ENCODE measurements around the gene SCGB1C1.

SCGB1C1 gene

GRCh38 chr11:201966-202365, 9.1 kb downstream of the SCGB1C1 start:
- TF ChIP-seq ZNF274 (IDR thresholded peaks at IDR 0.05; ENCODE audit: low read depth, low read length), result no peak
- H3K4me3 ChIP-seq (ENCODE audit: low read length), result no peak overlapping the region

- no peak overlapping the region for H3K4me3 ChIP-seq (ENCODE audit: low read length)
- TF ChIP-seq ZNF274 (IDR thresholded peaks at IDR 0.05; ENCODE audit: low read depth, low read length), result no peak
Measured at GRCh38 chr11:202490-202889, 9.6 kb downstream of the SCGB1C1 start.

GRCh38 chr11:203056-203944, 10.4 kb downstream of the SCGB1C1 start:
- TF ChIP-seq ZNF274 (IDR thresholded peaks at IDR 0.05; ENCODE audit: low read depth, low read length), result no peak
- H3K4me3 ChIP-seq (ENCODE audit: low read length), result no peak overlapping the region

GRCh38 chr11:203945-204586, 11.2 kb downstream of the SCGB1C1 start:
- TF ChIP-seq ZNF274 (IDR thresholded peaks at IDR 0.05; ENCODE audit: low read depth, low read length), result no peak
- no peak overlapping the region for H3K4me3 ChIP-seq (ENCODE audit: low read length)

DNA sequence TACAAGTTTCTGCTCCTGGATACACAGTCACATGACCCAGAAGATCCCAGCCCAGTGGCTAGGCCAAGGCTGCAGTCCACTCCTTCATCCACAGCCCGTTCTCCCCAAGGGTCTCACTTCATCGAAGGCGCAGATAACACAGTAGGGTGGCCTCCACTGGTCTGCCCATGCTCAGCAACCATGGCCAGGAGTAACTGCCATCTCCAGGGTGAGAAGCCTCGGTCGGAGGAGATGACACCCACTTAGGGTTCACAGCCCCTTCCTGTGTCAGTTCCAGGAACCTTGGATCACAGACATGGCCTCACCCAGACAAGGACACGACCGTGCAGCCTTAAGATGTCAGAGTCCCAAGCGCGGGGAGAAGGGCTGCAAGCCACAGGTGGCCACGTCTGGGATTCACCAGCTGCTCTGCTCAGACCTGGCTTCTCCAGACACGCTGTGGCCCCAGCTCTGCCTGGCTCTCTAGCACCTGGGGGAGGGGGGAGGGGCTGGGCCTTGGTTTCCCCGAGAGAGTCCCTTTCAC, 11.8 kb downstream of the SCGB1C1 start:
- no peak overlapping the region for H3K4me3 ChIP-seq (ENCODE audit: low read length)
- TF ChIP-seq ZNF274 (IDR thresholded peaks at IDR 0.05; ENCODE audit: low read depth, low read length), result no peak

DNA sequence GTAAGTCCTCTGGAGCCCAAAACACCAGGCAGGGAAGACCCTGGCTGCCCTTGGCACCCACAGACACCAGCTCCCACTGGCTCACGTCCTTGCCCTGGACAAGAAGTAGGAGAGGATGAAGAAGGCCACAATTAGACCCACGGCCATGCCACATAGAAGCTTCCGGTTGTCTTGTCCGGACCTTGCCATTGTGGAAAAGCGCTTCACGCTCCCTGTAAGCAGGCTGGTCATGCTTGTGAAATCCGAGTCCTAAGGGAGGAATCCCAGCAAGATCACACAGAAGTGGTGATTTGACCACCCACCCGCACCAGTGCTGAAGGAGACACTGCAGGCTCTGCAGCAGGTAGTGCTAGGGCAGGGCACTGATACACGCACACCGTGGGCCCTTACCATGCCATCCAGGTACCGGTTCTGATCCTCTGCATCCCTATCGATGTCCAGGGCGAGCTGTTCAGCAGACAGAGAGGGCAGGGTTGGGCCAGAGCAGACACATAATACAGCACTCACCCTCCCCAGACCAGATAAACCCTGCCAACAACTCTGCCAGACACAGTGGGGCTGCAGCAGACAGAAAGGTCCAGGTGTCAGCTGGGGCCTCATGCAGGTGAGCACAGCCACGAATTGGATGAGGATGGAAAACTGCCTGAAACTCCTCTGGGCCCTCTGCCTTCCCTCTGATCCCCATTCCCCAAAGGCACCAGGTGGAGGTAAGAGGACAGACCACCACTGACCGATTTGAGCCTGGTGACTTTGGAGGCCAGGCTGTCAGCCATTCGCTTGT, 12.5 kb downstream of the SCGB1C1 start:
- no peak for TF ChIP-seq ZNF274 (IDR thresholded peaks at IDR 0.05; ENCODE audit: low read depth, low read length)
- no peak overlapping the region; the same call in 1 of the 2 replicates for H3K4me3 ChIP-seq (ENCODE audit: low read length)

- H3K4me3 ChIP-seq (ENCODE audit: low read length), result peak overlapping the region; percentile 84
- no peak for TF ChIP-seq ZNF274 (IDR thresholded peaks at IDR 0.05; ENCODE audit: low read depth, low read length)
Measured at GRCh38 chr11:206002-206384, 13.1 kb downstream of the SCGB1C1 start.

DNA sequence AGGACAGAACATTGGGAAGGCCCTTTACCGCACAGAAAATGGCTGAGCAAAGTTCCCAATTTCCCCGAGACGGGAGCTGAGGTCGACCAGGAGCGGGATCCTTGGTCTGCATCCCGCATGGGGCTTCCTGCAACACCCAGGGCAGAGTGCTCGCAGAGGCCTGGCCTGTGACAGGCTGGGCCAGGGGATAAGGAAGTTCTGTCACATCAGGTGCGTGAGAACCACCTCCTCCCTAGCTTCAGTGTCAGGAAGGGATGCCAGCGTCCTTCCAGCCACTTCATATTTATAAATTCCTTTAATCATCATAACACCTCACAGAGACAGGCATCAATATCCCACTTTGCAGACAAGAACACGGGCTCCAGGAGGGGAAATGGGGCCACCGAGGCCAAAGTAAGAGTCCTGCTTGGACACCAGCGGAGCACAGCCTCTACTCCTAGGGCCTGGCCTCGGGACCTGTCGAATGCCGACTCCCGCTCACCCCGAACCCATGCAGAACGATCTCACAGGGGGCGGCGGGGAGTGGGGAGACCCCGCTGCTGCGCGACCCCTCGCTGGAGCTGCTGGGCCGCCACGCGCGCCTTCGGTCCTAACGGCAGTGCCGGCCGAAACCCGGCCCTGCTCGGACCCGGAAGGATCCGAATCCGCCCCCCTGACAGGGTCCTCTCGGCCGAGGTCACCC, 13.8 kb downstream of the SCGB1C1 start:
- peak overlapping the region; percentile 84 for H3K4me3 ChIP-seq (ENCODE audit: low read length)
- no peak for TF ChIP-seq ZNF274 (IDR thresholded peaks at IDR 0.05; ENCODE audit: low read depth, low read length)

DNA sequence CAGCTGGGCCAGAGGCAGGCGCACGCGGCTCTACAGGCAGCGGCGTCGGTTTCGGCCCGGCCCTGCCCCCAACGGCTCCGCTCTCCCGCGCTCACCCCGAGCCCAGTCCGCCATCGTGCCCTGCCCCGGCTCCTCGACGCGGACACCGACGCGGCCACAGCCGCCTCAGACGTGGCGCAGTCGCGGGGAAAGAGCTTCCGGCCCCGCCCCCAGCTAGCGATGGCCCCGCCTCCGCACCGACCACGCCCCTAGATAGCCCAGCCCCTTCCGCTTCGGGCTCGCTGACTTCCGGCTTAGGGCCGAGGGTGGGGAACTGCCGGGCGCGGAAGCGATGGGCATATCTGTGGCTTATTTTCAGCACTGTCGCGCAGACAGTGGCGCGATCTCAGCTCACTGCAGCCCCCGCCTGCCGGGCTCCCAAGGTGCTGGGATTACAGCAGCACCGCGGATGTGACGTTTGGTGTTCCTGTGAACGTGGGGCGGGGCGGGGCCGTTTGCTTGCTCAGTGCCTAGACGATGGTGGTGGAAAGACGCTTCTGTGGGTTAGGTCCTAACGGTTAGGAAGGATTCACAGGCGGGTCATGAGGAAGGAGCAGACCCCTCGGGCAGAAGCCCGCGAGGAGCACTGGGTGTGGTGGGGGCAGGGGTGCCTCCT, 14.5 kb downstream of the SCGB1C1 start, which contains the start of the genes BET1L and RIC8A:
TSS of gene BET1L (minus strand) at position 192 of the 655 bp plus-strand sequence. CDS start at position 114, 78 bp downstream.
TSS of gene RIC8A (plus strand) at position 501 of the 655 bp plus-strand sequence. CDS start 1,147 bp downstream, outside the sequence.
- peak within 1 kb of the TSS; percentile 84 for H3K4me3 ChIP-seq (ENCODE audit: low read length)
- TF ChIP-seq ZNF274 (IDR thresholded peaks at IDR 0.05; ENCODE audit: low read depth, low read length), result no peak

DNA sequence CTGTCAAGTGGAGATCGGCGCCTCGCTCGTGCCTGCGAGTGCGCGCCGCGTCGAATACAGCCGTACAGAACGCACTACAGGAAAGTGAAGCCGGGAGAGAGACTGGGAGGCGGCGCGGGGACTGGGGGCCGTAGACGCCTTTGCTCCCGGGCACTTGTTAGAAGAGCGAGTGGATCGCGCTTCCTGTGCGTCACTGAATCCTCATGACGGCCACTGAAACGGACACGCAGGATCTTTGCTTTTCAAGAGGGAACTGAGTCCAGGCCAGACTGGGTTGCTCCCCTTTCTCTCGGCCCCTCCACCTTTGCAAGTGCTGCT, 14.9 kb downstream of the SCGB1C1 start:
- TF ChIP-seq ZNF274 (IDR thresholded peaks at IDR 0.05; ENCODE audit: low read depth, low read length), result no peak
- peak overlapping the region; percentile 83 for H3K4me3 ChIP-seq (ENCODE audit: low read length)

DNA sequence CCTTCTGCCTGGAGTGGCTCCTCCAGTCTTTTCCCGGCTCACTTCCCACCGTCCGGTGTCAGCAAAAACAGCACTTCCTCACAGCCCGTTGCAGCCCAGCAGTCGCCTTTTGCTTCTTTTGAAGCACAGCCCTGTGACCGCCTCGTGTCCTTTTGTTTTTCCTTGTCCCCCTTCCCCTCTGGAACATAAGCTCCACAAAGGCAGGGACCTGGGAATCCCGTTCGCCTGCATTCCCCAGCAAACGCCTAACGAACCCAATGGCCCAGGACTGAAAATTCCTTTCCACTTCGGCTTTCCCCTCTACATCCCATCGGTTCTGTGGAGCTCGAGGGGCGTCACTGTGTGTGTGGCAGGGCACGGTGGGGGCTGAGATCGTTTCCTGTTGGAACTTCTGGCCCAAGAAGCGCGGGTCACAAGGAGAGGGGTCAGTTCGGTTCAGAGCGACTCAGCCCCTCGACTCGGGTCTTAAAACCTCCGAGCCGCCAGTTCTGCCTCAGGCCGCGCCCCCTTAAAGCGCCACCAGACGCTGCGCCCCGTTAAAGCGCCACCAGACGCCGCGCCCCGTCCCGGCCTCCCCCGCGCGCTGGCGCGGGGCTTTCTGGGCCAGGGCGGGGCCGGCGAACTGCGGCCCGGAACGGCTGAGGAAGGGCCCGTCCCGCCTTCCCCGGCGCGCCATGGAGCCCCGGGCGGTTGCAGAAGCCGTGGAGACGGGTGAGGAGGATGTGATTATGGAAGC, 15.5 kb downstream of the SCGB1C1 start:
- TF ChIP-seq ZNF274 (IDR thresholded peaks at IDR 0.05; ENCODE audit: low read depth, low read length), result no peak
- peak overlapping the region; percentile 83 for H3K4me3 ChIP-seq (ENCODE audit: low read length)

DNA sequence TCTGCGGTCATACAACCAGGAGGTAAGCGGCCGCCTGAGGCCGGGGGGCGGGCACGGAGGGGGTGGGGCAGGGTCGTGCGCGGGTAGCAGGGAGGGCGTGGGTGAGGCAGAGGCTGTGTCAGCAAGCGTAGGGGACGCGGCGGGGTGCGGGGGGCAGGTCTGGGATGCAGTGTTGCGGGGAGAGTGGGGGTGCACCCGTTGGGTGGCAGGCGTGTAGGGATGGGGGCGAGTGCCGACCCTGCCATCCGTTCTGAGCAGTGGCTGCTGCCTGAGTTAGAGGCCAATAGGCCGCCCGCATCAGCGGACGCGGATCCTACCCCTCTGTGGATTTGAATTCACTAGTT, 16.0 kb downstream of the SCGB1C1 start:
- no peak for TF ChIP-seq ZNF274 (IDR thresholded peaks at IDR 0.05; ENCODE audit: low read depth, low read length)
- peak overlapping the region; percentile 83 for H3K4me3 ChIP-seq (ENCODE audit: low read length)
